Parathyroid adenoma (tissue), 2 donors: Measurements from ENCODE around the gene TBX19.

Source experiments
- H2AFZ ChIP-seq: fragments of 300-600 bp; sonication (generic); one replicate; pipeline ENCODE4 v1.7.0; 2017; ENCODE audit warnings: antibody characterized with exemption, mild to moderate bottlenecking
- H3K27ac ChIP-seq: fragments of 300-600 bp; sonication (generic); one replicate; pipeline ENCODE4 v1.7.0; 2017
- H3K27me3 ChIP-seq: fragments of 300-600 bp; sonication (generic); one replicate; pipeline ENCODE4 v1.7.0; 2017; ENCODE audit warnings: low read length; ENCODE audit not compliant: control insufficient read depth, insufficient read depth
- H3K36me3 ChIP-seq: fragments of 300-600 bp; sonication (generic); one replicate; pipeline ENCODE4 v1.7.0; 2017; ENCODE audit warnings: low read length; ENCODE audit not compliant: control insufficient read depth, insufficient read depth
- H3K4me1 ChIP-seq: fragments of 300-600 bp; sonication (generic); one replicate; pipeline ENCODE4 v1.7.0; 2017; ENCODE audit warnings: control low read depth
- H3K4me2 ChIP-seq: fragments of 300-600 bp; sonication (generic); one replicate; pipeline ENCODE4 v1.7.0; 2017; ENCODE audit warnings: low read length
- H3K4me3 ChIP-seq: fragments of 300-600 bp; sonication (generic); one replicate; pipeline ENCODE4 v1.7.0; 2017; ENCODE audit warnings: low read depth, low read length
- H3K79me2 ChIP-seq: fragments of 300-600 bp; sonication (generic); one replicate; pipeline ENCODE4 v1.7.0; 2017; ENCODE audit warnings: control low read depth
- H3K9ac ChIP-seq: fragments of 300-600 bp; sonication (generic); one replicate; pipeline ENCODE4 v1.7.0; 2017; ENCODE audit warnings: mild to moderate bottlenecking
- H3K9me3 ChIP-seq: fragments of 300-600 bp; sonication (generic); one replicate; pipeline ENCODE4 v1.7.0; 2017; ENCODE audit warnings: low read length; ENCODE audit not compliant: control insufficient read depth
- TF ChIP-seq, protein P1 (sequence below): fragments of 300-600 bp; sonication (generic); IDR thresholded peaks from one replicate; pipeline ENCODE4 v1.7.0; 2017; ENCODE audit warnings: antibody characterized with exemption, mild to moderate bottlenecking
- donor health status: primary hyperparathyroidism.

The TBX19 gene

DNA sequence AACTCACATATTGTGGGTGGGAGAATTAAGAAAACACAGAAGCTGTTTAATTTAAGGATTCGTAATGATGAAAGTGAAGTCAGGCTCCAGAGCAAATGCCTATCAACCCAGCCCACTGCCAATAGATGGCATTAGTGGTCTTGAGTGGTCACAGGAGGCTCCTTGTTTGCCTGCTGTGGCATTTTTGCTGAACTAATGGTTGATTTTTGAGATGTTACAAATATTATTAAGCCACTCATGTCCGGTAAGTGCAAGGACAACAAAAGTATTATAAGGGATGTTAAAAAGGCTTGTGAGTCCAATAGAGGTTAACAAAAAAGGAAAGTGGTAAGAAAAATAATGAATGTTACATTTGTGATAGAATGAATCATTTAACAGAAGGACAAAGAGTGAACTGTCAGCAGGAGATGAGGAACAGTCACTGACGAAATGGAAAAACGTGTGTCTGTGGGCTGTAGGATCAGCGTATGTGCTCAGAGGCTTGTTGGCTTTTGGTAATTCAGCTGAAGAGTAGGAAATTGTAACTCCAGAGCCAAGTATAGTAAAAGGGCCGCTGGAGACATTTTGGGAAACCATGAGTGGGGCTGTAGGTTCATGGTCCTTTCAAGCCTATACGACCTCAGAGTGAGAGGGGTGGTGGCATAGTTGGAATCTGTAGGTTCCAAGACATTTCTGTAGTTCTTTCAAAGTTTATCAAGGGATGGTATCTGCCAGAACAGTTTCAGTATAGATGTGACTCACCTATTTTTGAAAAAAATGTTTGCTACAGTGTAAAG lies 43.7 kb upstream of the TBX19 start:
- Histone ChIP-seq H3K27ac (no peak overlapping the region), H3K9ac (no peak overlapping the region), H2AFZ (no peak overlapping the region)

DNA sequence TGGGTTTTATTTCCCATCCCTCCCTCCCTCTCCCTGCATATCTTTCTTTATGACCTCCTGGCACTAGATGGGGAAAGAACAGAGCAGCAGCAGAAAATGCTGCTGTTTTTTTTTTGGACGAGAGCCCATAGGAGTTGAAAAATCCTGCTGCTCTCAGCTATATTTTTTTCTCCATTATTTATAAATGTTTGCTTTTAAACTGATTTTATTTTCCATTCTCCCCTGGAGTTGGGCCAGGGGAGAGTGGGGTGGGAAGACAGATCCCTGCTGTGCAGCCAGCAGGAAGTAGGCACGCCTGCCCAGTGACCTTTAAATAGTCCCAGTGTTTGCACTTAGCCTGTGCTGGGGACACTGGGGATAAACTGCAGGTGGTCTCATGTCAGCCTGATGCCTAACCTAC lies 37.5 kb upstream of the TBX19 start:
- no peak overlapping the region for H2AFZ ChIP-seq
- H3K27ac ChIP-seq, result peak overlapping the region; percentile 44
- H3K4me1 ChIP-seq, result no peaks in the 10 kb centered on the region
- TF ChIP-seq, protein P1, sequence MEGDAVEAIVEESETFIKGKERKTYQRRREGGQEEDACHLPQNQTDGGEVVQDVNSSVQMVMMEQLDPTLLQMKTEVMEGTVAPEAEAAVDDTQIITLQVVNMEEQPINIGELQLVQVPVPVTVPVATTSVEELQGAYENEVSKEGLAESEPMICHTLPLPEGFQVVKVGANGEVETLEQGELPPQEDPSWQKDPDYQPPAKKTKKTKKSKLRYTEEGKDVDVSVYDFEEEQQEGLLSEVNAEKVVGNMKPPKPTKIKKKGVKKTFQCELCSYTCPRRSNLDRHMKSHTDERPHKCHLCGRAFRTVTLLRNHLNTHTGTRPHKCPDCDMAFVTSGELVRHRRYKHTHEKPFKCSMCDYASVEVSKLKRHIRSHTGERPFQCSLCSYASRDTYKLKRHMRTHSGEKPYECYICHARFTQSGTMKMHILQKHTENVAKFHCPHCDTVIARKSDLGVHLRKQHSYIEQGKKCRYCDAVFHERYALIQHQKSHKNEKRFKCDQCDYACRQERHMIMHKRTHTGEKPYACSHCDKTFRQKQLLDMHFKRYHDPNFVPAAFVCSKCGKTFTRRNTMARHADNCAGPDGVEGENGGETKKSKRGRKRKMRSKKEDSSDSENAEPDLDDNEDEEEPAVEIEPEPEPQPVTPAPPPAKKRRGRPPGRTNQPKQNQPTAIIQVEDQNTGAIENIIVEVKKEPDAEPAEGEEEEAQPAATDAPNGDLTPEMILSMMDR, result no peak
- no peaks in the 10 kb centered on the region for H3K9me3 ChIP-seq
- H3K79me2 ChIP-seq, result no peaks in the 10 kb centered on the region
- H3K27me3 ChIP-seq, result no peaks in the 10 kb centered on the region
- H3K4me3 ChIP-seq, result no peak overlapping the region
- peaks cover 2% of the 10 kb centered on the region for H3K36me3 ChIP-seq
- no peak overlapping the region for H3K4me2 ChIP-seq
- H3K9ac ChIP-seq, result no peak overlapping the region

More for the DNA sequence above, 43.7 kb upstream of the TBX19 start:
- H3K79me2 ChIP-seq, result no peaks in the 10 kb centered on the region
- no peaks in the 10 kb centered on the region for H3K4me1 ChIP-seq
- TF ChIP-seq, protein P1, result no peak
- no peaks in the 10 kb centered on the region for H3K27me3 ChIP-seq
- no peak overlapping the region for H3K4me3 ChIP-seq
- H3K4me2 ChIP-seq, result no peak overlapping the region
- no peaks in the 10 kb centered on the region for H3K9me3 ChIP-seq
- no peaks in the 10 kb centered on the region for H3K36me3 ChIP-seq

DNA sequence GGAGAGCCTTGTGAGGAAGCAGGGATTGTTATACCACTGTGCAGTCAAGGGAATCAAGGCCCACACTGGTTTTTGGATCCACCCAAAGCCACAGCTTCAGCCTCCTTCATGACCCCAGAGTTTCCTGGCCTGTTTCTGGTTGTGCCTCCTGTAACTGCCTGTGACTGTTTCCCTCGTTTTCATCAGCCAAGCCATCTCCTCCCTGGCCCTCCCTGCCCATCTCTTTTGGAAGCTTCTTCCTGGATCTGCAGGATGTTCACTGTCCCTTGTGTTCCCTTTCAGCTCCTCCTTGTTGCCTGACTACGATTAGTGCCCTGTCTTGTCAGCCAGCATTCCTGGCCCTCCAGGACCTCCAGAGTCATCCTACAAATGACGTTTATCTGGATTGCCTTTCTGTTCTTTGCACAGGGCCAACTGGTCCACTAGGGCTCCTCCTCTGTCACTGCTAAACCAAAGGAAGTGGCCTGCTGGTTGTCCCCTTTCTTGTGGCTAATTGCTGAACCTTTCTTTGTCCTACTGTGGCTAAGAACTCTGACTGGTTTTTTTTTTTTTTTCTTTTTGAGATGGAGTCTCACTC lies 37.0 kb upstream of the TBX19 start:
- Histone ChIP-seq H3K9ac (no peak overlapping the region), H3K36me3 (peaks cover 2% of the 10 kb centered on the region), H3K27me3 (no peaks in the 10 kb centered on the region), H3K79me2 (no peaks in the 10 kb centered on the region), H3K4me2 (no peak overlapping the region), H3K27ac (peak overlapping the region; percentile 44), H3K4me1 (no peaks in the 10 kb centered on the region), H2AFZ (no peak overlapping the region), H3K4me3 (no peak overlapping the region), H3K9me3 (no peaks in the 10 kb centered on the region)
- TF ChIP-seq, protein P1, result no peak

DNA sequence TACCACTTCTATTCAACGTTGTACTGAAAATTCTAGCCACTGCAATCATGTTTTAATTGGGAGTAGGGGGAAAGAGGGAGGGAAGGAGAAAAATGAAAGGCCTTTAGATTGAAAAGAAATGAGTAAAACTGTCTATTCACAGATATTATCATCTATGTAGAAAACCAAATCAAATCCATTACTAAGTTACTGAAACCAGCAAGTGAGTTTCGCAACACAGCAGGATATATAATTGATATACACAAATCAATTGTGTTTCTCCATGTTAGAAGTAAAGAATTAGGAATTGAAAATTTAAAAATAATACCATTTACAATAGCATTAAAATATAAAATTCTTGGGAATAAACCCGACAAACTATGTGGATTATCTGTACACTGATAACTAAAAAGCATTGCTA lies 35.6 kb upstream of the TBX19 start:
- no peak overlapping the region for H3K4me2 ChIP-seq
- no peaks in the 10 kb centered on the region for H3K79me2 ChIP-seq
- no peak overlapping the region for H3K4me3 ChIP-seq
- no peak overlapping the region for H3K9ac ChIP-seq
- no peaks in the 10 kb centered on the region for H3K9me3 ChIP-seq
- H3K27ac ChIP-seq, result no peak overlapping the region
- H2AFZ ChIP-seq, result no peak overlapping the region
- TF ChIP-seq, protein P1, result no peak
- H3K27me3 ChIP-seq, result no peaks in the 10 kb centered on the region
- H3K4me1 ChIP-seq, result no peaks in the 10 kb centered on the region
- peaks cover 2% of the 10 kb centered on the region for H3K36me3 ChIP-seq

DNA sequence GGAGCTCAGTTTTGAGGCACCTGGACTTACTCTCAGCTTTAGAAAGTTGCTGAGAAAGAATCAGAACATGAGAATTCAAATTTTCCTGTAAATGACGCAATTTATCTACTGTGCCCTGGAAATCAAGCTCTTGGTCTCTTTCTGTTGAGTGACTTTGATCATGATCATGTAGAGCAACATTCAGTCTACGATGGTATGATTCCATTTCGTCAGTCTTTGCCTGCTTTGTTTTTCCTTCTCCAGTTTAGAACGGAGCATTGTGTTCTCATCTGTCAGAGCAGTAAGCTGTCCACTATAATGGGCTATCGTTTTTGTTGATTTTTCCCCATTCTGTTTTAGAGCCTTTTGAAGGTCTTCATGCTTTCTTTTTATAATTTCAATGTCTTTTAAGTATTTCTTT lies 34.2 kb upstream of the TBX19 start:
- Histone ChIP-seq H3K27me3 (no peaks in the 10 kb centered on the region), H3K27ac (no peak overlapping the region), H2AFZ (no peak overlapping the region), H3K36me3 (peaks cover 2% of the 10 kb centered on the region), H3K79me2 (no peaks in the 10 kb centered on the region), H3K4me2 (no peak overlapping the region), H3K9me3 (no peaks in the 10 kb centered on the region), H3K4me1 (no peaks in the 10 kb centered on the region), H3K4me3 (no peak overlapping the region), H3K9ac (no peak overlapping the region)
- TF ChIP-seq, protein P1, result no peak
